Stimulated activated naive CD8-positive, alpha-beta T cell treated with anti-CD3 and anti-CD28 coated beads, Interleukin-15, amount 100 ng/mL, for 72 hours (primary cell): Measurements from ENCODE around the gene TRPT1.
A peak's percentile ranks its signal among the peaks of the same experiment; 100 is the strongest.

Experiments
- ATAC-seq: fragments of 150-1000 bp; cut with Tn5 transposase; 2 replicates; pipeline ENCODE4 v1.10.0; 2021; ENCODE audit warnings: mild to moderate bottlenecking, moderate library complexity
- DNase-seq, 2 donors: peaks; one replicate each; pipeline ENCODE4 v3.0.0; 2021 to 2022
- H3K27ac Mint-ChIP-seq, 2 donors: one replicate each; pipeline ENCODE4 v1.8.0; 2022; ENCODE audit warnings: mild to moderate bottlenecking in 2 of 2, mixed read lengths in 2 of 2, moderate library complexity in 2 of 2
- H3K27me3 Mint-ChIP-seq: one replicate; pipeline ENCODE4 v1.8.0; 2022; ENCODE audit warnings: mixed read lengths
- H3K4me1 Mint-ChIP-seq: one replicate; pipeline ENCODE4 v1.8.0; 2022; ENCODE audit warnings: mild to moderate bottlenecking, mixed read lengths
- H3K4me3 Mint-ChIP-seq, 2 donors: one replicate each; pipeline ENCODE4 v1.8.0; 2022; ENCODE audit warnings: mild to moderate bottlenecking in 2 of 2, mixed read lengths in 2 of 2, moderate library complexity in 1 of 2
- H3K9me3 Mint-ChIP-seq, 2 donors: one replicate each; pipeline ENCODE4 v1.8.0; 2022; ENCODE audit warnings: mixed read lengths in 2 of 2

Gene TRPT1

GRCh38 chr11:64230171-64230984 is 4.4 kb upstream of the TRPT1 start, which contains the start of gene DNAJC4:
Gene DNAJC4, plus strand, starts transcription at chr11:64230548. Its CDS starts 307 bp downstream, at chr11:64230855.
- H3K9me3 Mint-ChIP-seq: no peaks in the 10 kb centered on the region
- H3K4me1 Mint-ChIP-seq: peaks cover 79% of the 10 kb centered on the region
- H3K4me3 Mint-ChIP-seq: peak within 1 kb of the TSS; percentile 89 to 96
- peak within 1 kb of the TSS; percentile 77 to 96 for H3K27ac Mint-ChIP-seq
- DNase-seq (peak; percentile 83 to 87), ATAC-seq (peak; percentile 57)
- H3K27me3 Mint-ChIP-seq: no peaks in the 10 kb centered on the region

- DNase-seq (no peak), ATAC-seq (no peak)
- Mint-ChIP-seq H3K27ac (peak overlapping the region; percentile 73 to 96), H3K27me3 (no peaks in the 10 kb centered on the region), H3K9me3 (no peaks in the 10 kb centered on the region), H3K4me1 (peaks cover 79% of the 10 kb centered on the region), H3K4me3 (peak overlapping the region; percentile 89 to 96)
These were observed 3.8 kb upstream of the TRPT1 start for GRCh38 chr11:64229744-64230170.

GRCh38 chr11:64229090-64229743 is 3.2 kb upstream of the TRPT1 start:
- DNase-seq: no peak
- Mint-ChIP-seq H3K4me1 (peaks cover 84% of the 10 kb centered on the region), H3K27ac (peak overlapping the region in 1 of 2 donors; percentile 34), H3K9me3 (no peaks in the 10 kb centered on the region), H3K4me3 (peak overlapping the region; percentile 89 to 96), H3K27me3 (no peaks in the 10 kb centered on the region)
- no peak for ATAC-seq

- no peak for ATAC-seq
- H3K27me3 Mint-ChIP-seq: no peaks in the 10 kb centered on the region
- no peaks in the 10 kb centered on the region for H3K9me3 Mint-ChIP-seq
- H3K4me1 Mint-ChIP-seq: peaks cover 76% of the 10 kb centered on the region
- H3K27ac Mint-ChIP-seq: peak overlapping the region; percentile 93 to 95
- DNase-seq: peak in 1 of 2 donors; percentile 12
- peak overlapping the region; percentile 91 to 93 for H3K4me3 Mint-ChIP-seq
These were observed 1.5 kb upstream of the TRPT1 start for GRCh38 chr11:64227405-64227956.

DNA sequence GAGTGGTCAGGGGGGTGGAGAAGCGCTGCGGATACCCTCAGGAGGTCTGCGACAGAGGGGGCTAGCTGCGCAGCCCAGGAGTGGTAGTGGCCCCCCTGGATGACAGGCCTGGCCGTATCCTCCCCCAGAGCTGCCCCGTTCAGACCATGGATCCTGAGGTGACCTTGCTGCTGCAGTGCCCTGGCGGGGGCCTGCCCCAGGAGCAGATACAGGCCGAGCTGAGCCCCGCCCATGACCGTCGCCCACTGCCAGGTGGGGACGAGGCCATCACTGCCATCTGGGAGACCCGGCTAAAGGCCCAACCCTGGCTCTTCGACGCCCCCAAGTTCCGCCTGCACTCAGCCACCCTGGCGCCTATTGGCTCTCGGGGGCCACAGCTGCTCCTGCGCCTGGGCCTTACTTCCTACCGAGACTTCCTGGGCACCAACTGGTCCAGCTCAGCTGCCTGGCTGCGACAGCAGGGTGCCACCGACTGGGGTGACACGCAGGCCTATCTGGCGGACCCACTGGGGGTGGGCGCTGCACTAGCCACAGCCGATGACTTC is 593 bp upstream of the TRPT1 start:
- peak overlapping the region; percentile 93 to 95 for H3K27ac Mint-ChIP-seq
- DNase-seq (peak; percentile 53 to 76), ATAC-seq (peak; percentile 59)
- H3K4me3 Mint-ChIP-seq: peak overlapping the region; percentile 91 to 93
- H3K9me3 Mint-ChIP-seq: no peaks in the 10 kb centered on the region
- H3K4me1 Mint-ChIP-seq: peaks cover 67% of the 10 kb centered on the region
- H3K27me3 Mint-ChIP-seq: no peaks in the 10 kb centered on the region

DNA sequence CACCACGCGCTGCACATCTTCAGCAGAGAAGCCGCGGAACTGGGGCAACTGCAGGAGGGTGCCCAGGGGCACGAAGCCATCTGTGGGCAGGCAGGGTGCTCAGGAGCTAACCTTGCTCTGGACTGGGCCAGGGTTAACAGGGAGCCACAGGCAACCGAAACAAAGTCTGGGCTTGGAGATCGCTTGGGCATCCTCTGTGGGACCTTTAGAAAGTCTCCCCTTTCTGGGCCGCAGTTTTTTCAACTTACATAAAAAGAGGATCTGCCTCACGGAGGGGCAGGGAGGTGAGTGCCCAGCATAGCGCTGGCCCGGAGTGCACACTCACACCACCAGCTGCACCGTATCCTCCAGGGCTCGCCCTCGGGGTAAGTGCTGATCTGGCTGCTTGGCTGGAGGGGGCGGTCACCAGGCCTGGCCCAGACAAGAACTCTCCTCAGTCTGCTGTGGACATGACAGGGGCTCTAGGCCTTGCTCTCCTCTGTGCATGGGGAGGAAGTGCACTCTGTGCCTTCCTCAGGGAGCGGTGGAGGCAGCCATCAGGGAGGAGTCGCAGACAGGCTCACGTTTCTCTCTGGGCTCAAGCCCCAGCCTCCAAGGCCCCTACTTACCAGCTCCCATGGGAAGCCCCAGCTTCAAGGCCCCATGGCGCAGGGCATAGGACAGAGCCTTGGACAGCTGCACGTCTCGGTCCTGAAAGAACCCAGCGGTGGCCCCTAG is 937 bp downstream of the TRPT1 start:
- Mint-ChIP-seq H3K27me3 (no peaks in the 10 kb centered on the region), H3K9me3 (no peaks in the 10 kb centered on the region), H3K4me1 (peaks cover 57% of the 10 kb centered on the region), H3K4me3 (peak overlapping the region; percentile 91 to 93), H3K27ac (peak overlapping the region; percentile 72 to 95)
- DNase-seq (no peak), ATAC-seq (no peak)

GRCh38 chr11:64224151-64224890 is 1.7 kb downstream of the TRPT1 start:
- DNase-seq (no peak), ATAC-seq (no peak)
- no peaks in the 10 kb centered on the region for H3K27me3 Mint-ChIP-seq
- H3K4me1 Mint-ChIP-seq: peaks cover 50% of the 10 kb centered on the region
- H3K27ac Mint-ChIP-seq: peak overlapping the region in 1 of 2 donors; percentile 34
- H3K4me3 Mint-ChIP-seq: peak overlapping the region; percentile 91 to 93
- H3K9me3 Mint-ChIP-seq: no peaks in the 10 kb centered on the region

- Mint-ChIP-seq H3K4me1 (peaks cover 38% of the 10 kb centered on the region), H3K4me3 (no peak overlapping the region)
- ATAC-seq: no peak
These were observed 2.9 kb downstream of the TRPT1 start for GRCh38 chr11:64223001-64223651.

GRCh38 chr11:64222651-64223000 is 3.4 kb downstream of the TRPT1 start:
- Mint-ChIP-seq H3K4me3 (no peak overlapping the region), H3K9me3 (no peaks in the 10 kb centered on the region), H3K27ac (no peak overlapping the region), H3K4me1 (peaks cover 33% of the 10 kb centered on the region), H3K27me3 (no peaks in the 10 kb centered on the region)
- ATAC-seq (no peak), DNase-seq (no peak)

More at GRCh38 chr11:64223001-64223651, 2.9 kb downstream of the TRPT1 start:
- H3K27ac Mint-ChIP-seq: peak overlapping the region in 1 of 2 donors; percentile 80
- H3K27me3 Mint-ChIP-seq: no peaks in the 10 kb centered on the region
- DNase-seq: no peak
- no peaks in the 10 kb centered on the region for H3K9me3 Mint-ChIP-seq

- Mint-ChIP-seq H3K9me3 (no peaks in the 10 kb centered on the region), H3K27ac (no peak overlapping the region), H3K27me3 (no peaks in the 10 kb centered on the region), H3K4me1 (peaks cover 27% of the 10 kb centered on the region), H3K4me3 (no peak overlapping the region)
- DNase-seq: no peak
- ATAC-seq: no peak
These were observed 5.2 kb downstream of the TRPT1 start for GRCh38 chr11:64220798-64221197.

- DNase-seq (no peak), ATAC-seq (no peak)
- no peaks in the 10 kb centered on the region for H3K9me3 Mint-ChIP-seq
- no peak overlapping the region for H3K27ac Mint-ChIP-seq
- no peak overlapping the region for H3K4me3 Mint-ChIP-seq
- peaks cover 27% of the 10 kb centered on the region for H3K4me1 Mint-ChIP-seq
- H3K27me3 Mint-ChIP-seq: no peaks in the 10 kb centered on the region
These were observed 5.7 kb downstream of the TRPT1 start for GRCh38 chr11:64220271-64220670.

GRCh38 chr11:64219755-64220154 is 6.2 kb downstream of the TRPT1 start:
- peaks cover 27% of the 10 kb centered on the region for H3K4me1 Mint-ChIP-seq
- no peak for ATAC-seq
- H3K9me3 Mint-ChIP-seq: no peaks in the 10 kb centered on the region
- H3K27ac Mint-ChIP-seq: peak overlapping the region in 1 of 2 donors; percentile 46
- no peaks in the 10 kb centered on the region for H3K27me3 Mint-ChIP-seq
- no peak overlapping the region for H3K4me3 Mint-ChIP-seq
- DNase-seq: no peak

DNA sequence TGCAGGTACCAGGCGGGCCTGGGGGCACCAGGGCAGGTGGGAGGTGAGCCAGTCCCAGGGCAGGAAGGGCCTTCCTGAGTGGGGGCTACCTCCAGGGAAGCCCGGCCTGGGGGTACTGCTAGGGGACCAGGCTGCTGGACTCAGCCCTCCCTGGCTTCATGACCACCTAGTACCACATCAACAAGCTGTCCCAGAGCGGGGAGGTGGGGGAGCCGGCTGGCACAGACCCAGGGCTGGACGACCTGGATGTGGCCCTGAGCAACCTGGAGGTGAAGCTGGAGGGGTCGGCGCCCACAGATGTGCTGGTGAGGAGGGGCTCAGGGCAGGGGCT is 6.7 kb downstream of the TRPT1 start:
- no peak for ATAC-seq
- Mint-ChIP-seq H3K4me3 (no peak overlapping the region), H3K4me1 (peaks cover 27% of the 10 kb centered on the region), H3K27me3 (no peaks in the 10 kb centered on the region), H3K27ac (peak overlapping the region in 1 of 2 donors; percentile 87), H3K9me3 (no peaks in the 10 kb centered on the region)
- no peak for DNase-seq

- Mint-ChIP-seq H3K4me1 (peaks cover 27% of the 10 kb centered on the region), H3K27ac (peak overlapping the region; percentile 69 to 87), H3K9me3 (no peaks in the 10 kb centered on the region), H3K4me3 (no peak overlapping the region), H3K27me3 (no peaks in the 10 kb centered on the region)
- ATAC-seq: no peak
- no peak for DNase-seq
These were observed 7.2 kb downstream of the TRPT1 start for GRCh38 chr11:64218628-64219353.
